HepG2 (cell line): ENCODE measurements around the gene BCAS3. TPM values are rescaled to one million over a fixed set of nuclear protein-coding genes. Genes with fewer than 3 reads are reported as not detected.

Experiments
- BCL3 ChIP-seq: sonication (generic); formaldehyde crosslinking; IDR thresholded peaks from 2 replicates; pipeline ENCODE4 v1.5.1; 2020; ENCODE audit warnings: mild to moderate bottlenecking, missing genetic modification reagents, moderate library complexity
- CREB1 ChIP-seq, 2 experiments: fragments of 450-650 bp in 1 of 2; IDR thresholded peaks; 2 replicates each; pipeline ENCODE4 v1.6.1; 2016 to 2017; ENCODE audit warnings: control low read depth in 1 of 2, mild to moderate bottlenecking in 1 of 2, missing compliant biosample characterization in 1 of 2, missing genetic modification characterization in 1 of 2
- ELF3 ChIP-seq: IDR thresholded peaks from 2 replicates; pipeline ENCODE4 v1.6.1; 2016; ENCODE audit warnings: missing genetic modification reagents, missing compliant biosample characterization
- KLF11 ChIP-seq: IDR thresholded peaks from 2 replicates; pipeline ENCODE4 v1.6.1; 2016; ENCODE audit warnings: missing compliant biosample characterization
- MTF2 ChIP-seq: sonication (generic); formaldehyde crosslinking; IDR thresholded peaks from 2 replicates; pipeline ENCODE4 v1.5.0; 2020; ENCODE audit warnings: missing genetic modification reagents, borderline replicate concordance
- PHF21A ChIP-seq: sonication (generic); formaldehyde crosslinking; IDR thresholded peaks from 2 replicates; pipeline ENCODE4 v1.5.0; 2020; ENCODE audit warnings: mild to moderate bottlenecking, missing genetic modification reagents
- SIX1 ChIP-seq: sonication (generic); formaldehyde crosslinking; IDR thresholded peaks from 2 replicates; pipeline ENCODE4 v1.4.0; 2020; ENCODE audit warnings: missing genetic modification reagents, borderline replicate concordance
- THAP8 ChIP-seq: sonication (generic); formaldehyde crosslinking; IDR thresholded peaks from 2 replicates; pipeline ENCODE4 v1.5.1; 2020; ENCODE audit warnings: missing genetic modification reagents, mild to moderate bottlenecking, borderline replicate concordance
- YY1 ChIP-seq: IDR thresholded peaks from 2 replicates; pipeline ENCODE4 v1.6.1; 2011; ENCODE audit warnings: low read length, low read depth, moderate library complexity, mild to moderate bottlenecking; ENCODE audit not compliant: insufficient read depth, insufficient replicate concordance
- ZFP1 ChIP-seq: IDR thresholded peaks from 2 replicates; pipeline ENCODE4 v1.6.1; 2016
- ZNF281 ChIP-seq: sonication (generic); formaldehyde crosslinking; IDR thresholded peaks from 2 replicates; pipeline ENCODE4 v1.4.0; 2020; ENCODE audit warnings: missing genetic modification reagents, borderline replicate concordance
- ZNF292 ChIP-seq: sonication (generic); formaldehyde crosslinking; IDR thresholded peaks from 2 replicates; pipeline ENCODE4 v1.8.1; 2022; ENCODE audit warnings: mild to moderate bottlenecking, low read depth, missing genetic modification reagents, borderline replicate concordance
- ZNF362 ChIP-seq: sonication (generic); formaldehyde crosslinking; IDR thresholded peaks from 2 replicates; pipeline ENCODE4 v1.4.0; 2020; ENCODE audit warnings: missing genetic modification reagents, mild to moderate bottlenecking, borderline replicate concordance
- ZNF616 ChIP-seq: sonication (generic); formaldehyde crosslinking; IDR thresholded peaks from 2 replicates; pipeline ENCODE4 v1.5.0; 2020; ENCODE audit warnings: low read depth, mild to moderate bottlenecking, missing genetic modification reagents
- ZSCAN31 ChIP-seq: sonication (generic); formaldehyde crosslinking; IDR thresholded peaks from 2 replicates; pipeline ENCODE4 v1.5.0; 2020; ENCODE audit warnings: low read depth, mild to moderate bottlenecking, missing genetic modification reagents
- polyA plus RNA-seq, 8 experiments: library from polyadenylated mRNA; depleted of rRNA in 3 of 8; stranded (reverse) in 7 of 8; unstranded in 1 of 8; fragments of >200 nt; fragmentation: Illumina TruSeq in 4 of 8; extraction: Trizol in 4 of 8; gene quantifications; 2 replicates each; pipeline versions ENCODE4 v1.2.1 to v1.2.3, GENCODE V29; 2011 to 2016; ENCODE audit warnings: low read depth in 4 of 8, missing spikeins in 1 of 8, mixed read lengths in 1 of 8; ENCODE audit not compliant: insufficient read depth in 1 of 8
- total RNA-seq, 5 experiments: library from RNA; depleted of rRNA; stranded (reverse); fragments of >200 nt; fragmentation: Illumina TruSeq; extraction: Trizol; gene quantifications; 2 replicates each; pipeline ENCODE4 v1.2.3, GENCODE V29; 2016; ENCODE audit warnings: low read depth in 1 of 5
- TF ChIP-seq, protein P1 (sequence below): sonication (generic); formaldehyde crosslinking; IDR thresholded peaks from 2 replicates; pipeline ENCODE4 v1.4.0; 2020; ENCODE audit warnings: missing genetic modification reagents
- TF ChIP-seq, protein P2 (sequence below): sonication (generic); formaldehyde crosslinking; IDR thresholded peaks from 2 replicates; pipeline ENCODE4 v1.4.0; 2020; ENCODE audit warnings: mild to moderate bottlenecking, missing genetic modification reagents
- TF ChIP-seq, protein P3 (sequence below): sonication (generic); formaldehyde crosslinking; IDR thresholded peaks from 2 replicates; pipeline ENCODE4 v1.5.1; 2020; ENCODE audit warnings: mild to moderate bottlenecking, moderate library complexity, missing genetic modification reagents

The BCAS3 gene
- total and polyA plus RNA-seq, 2 of the 13 experiments (the other 11 are each of a cell fraction or from before 2014, with no cell fraction given), result 10.7 to 11.2 TPM

DNA sequence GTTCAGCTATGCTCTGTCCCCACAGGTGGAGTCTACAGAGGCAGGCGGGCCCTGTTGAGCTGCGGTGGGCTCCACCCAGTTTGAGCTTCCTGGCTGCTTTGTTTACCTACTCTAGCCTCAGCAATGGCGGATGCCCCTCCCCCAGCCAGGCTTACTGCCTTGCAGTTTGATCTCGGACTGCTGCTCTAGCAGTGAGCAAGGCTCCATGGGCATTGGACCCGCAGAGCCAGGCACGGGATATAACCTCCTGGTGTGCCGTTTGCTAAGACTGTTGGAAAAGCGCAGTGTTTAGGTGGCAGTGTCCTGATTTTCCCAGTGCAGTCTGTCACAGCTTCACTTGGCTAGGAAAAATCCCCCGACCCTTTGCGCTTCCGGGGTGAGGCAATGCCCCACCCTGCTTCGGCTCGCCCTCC lies 89.1 kb downstream of the BCAS3 start (continued):
- no peak for TF ChIP-seq THAP8 (CRISPR knock-in tag)
- no peak for TF ChIP-seq ZNF362 (CRISPR knock-in tag)
- no peak for TF ChIP-seq ZSCAN31 (CRISPR knock-in tag)
- peak; percentile 89 for TF ChIP-seq YY1
- no peak for TF ChIP-seq BCL3 (CRISPR knock-in tag)
- no peak for TF ChIP-seq ZNF616 (CRISPR knock-in tag)
- TF ChIP-seq, protein P1, sequence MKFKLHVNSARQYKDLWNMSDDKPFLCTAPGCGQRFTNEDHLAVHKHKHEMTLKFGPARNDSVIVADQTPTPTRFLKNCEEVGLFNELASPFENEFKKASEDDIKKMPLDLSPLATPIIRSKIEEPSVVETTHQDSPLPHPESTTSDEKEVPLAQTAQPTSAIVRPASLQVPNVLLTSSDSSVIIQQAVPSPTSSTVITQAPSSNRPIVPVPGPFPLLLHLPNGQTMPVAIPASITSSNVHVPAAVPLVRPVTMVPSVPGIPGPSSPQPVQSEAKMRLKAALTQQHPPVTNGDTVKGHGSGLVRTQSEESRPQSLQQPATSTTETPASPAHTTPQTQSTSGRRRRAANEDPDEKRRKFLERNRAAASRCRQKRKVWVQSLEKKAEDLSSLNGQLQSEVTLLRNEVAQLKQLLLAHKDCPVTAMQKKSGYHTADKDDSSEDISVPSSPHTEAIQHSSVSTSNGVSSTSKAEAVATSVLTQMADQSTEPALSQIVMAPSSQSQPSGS (CRISPR knock-in tag), result no peak
- TF ChIP-seq, protein P2, sequence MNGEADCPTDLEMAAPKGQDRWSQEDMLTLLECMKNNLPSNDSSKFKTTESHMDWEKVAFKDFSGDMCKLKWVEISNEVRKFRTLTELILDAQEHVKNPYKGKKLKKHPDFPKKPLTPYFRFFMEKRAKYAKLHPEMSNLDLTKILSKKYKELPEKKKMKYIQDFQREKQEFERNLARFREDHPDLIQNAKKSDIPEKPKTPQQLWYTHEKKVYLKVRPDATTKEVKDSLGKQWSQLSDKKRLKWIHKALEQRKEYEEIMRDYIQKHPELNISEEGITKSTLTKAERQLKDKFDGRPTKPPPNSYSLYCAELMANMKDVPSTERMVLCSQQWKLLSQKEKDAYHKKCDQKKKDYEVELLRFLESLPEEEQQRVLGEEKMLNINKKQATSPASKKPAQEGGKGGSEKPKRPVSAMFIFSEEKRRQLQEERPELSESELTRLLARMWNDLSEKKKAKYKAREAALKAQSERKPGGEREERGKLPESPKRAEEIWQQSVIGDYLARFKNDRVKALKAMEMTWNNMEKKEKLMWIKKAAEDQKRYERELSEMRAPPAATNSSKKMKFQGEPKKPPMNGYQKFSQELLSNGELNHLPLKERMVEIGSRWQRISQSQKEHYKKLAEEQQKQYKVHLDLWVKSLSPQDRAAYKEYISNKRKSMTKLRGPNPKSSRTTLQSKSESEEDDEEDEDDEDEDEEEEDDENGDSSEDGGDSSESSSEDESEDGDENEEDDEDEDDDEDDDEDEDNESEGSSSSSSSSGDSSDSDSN (CRISPR knock-in tag), result no peak
- TF ChIP-seq, protein P3, sequence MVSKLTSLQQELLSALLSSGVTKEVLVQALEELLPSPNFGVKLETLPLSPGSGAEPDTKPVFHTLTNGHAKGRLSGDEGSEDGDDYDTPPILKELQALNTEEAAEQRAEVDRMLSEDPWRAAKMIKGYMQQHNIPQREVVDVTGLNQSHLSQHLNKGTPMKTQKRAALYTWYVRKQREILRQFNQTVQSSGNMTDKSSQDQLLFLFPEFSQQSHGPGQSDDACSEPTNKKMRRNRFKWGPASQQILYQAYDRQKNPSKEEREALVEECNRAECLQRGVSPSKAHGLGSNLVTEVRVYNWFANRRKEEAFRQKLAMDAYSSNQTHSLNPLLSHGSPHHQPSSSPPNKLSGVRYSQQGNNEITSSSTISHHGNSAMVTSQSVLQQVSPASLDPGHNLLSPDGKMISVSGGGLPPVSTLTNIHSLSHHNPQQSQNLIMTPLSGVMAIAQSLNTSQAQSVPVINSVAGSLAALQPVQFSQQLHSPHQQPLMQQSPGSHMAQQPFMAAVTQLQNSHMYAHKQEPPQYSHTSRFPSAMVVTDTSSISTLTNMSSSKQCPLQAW (CRISPR knock-in tag), result 0 out of 2 replicates have a peak, but pooled peaks have one; percentile 35
- TF ChIP-seq SIX1 (CRISPR knock-in tag), result no peak
- peak; percentile 97 for TF ChIP-seq ZNF281
- peak; percentile 45; the same call in 1 of the 2 replicates for TF ChIP-seq ELF3 (CRISPR knock-in tag)
- no peak for TF ChIP-seq KLF11
- TF ChIP-seq CREB1 (IDR thresholded peaks at IDR 0.05), result no peak
- TF ChIP-seq CREB1 (CRISPR knock-in tag; IDR thresholded peaks at IDR 0.05), result no peak
- no peak for TF ChIP-seq ZNF292 (CRISPR knock-in tag)
- TF ChIP-seq ZFP1, result no peak
- no peak for TF ChIP-seq PHF21A
- no peak for TF ChIP-seq MTF2 (CRISPR knock-in tag)
